ENCODE measurements around the gene HOXA10. TPM values are rescaled to one million over a fixed set of nuclear protein-coding genes. Genes with fewer than 3 reads are reported as not detected.

The HOXA10 gene
- total RNA-seq, 2 donors from 2014 or later = not detected

- no peak overlapping the region for H3K9ac ChIP-seq (ENCODE audit: extremely low read depth, low read length, poor library complexity, severe bottlenecking)
- Mint-ChIP-seq H3K27me3 (ENCODE audit: insufficient read depth) (peaks cover 99% of the 10 kb centered on the region), H3K4me1 (no peaks in the 10 kb centered on the region), H3K4me3 (no peak overlapping the region), H3K9me3 (peaks cover 12% of the 10 kb centered on the region), H3K27ac (no peak overlapping the region), H3K36me3 (ENCODE audit: low read depth) (peaks cover 2% of the 10 kb centered on the region)
- TF ChIP-seq, protein P1, sequence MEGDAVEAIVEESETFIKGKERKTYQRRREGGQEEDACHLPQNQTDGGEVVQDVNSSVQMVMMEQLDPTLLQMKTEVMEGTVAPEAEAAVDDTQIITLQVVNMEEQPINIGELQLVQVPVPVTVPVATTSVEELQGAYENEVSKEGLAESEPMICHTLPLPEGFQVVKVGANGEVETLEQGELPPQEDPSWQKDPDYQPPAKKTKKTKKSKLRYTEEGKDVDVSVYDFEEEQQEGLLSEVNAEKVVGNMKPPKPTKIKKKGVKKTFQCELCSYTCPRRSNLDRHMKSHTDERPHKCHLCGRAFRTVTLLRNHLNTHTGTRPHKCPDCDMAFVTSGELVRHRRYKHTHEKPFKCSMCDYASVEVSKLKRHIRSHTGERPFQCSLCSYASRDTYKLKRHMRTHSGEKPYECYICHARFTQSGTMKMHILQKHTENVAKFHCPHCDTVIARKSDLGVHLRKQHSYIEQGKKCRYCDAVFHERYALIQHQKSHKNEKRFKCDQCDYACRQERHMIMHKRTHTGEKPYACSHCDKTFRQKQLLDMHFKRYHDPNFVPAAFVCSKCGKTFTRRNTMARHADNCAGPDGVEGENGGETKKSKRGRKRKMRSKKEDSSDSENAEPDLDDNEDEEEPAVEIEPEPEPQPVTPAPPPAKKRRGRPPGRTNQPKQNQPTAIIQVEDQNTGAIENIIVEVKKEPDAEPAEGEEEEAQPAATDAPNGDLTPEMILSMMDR (conservative IDR thresholded peaks at IDR 0.05) = no peak
- H3K27me3 ChIP-seq (ENCODE audit: control insufficient read depth, insufficient read depth, low read length, poor library complexity, severe bottlenecking) = peaks cover 100% of the 10 kb centered on the region
- H3K4me3 ChIP-seq (ENCODE audit: low read length) = no peak overlapping the region
- no peaks in the 10 kb centered on the region for H3K36me3 ChIP-seq (ENCODE audit: control insufficient read depth, insufficient read depth, low read length)
- H3K4me1 ChIP-seq (ENCODE audit: control insufficient read depth, insufficient read depth, low read length) = no peaks in the 10 kb centered on the region
- no peak for DNase-seq
- peak overlapping the region; percentile 38 for H3K27ac ChIP-seq (ENCODE audit: low read depth, low read length)
- H3K9me3 ChIP-seq (ENCODE audit: control insufficient read depth, low read length) = peaks cover 14% of the 10 kb centered on the region
- 23 to 24% methylated on average over 19 to 22 of the region's 24 CpGs for WGBS, 2 experiments (ENCODE audit: insufficient coverage in 1 of 2, insufficient read length in 1 of 2)
Measured at GRCh38 chr7:27163288-27164044, 10.7 kb downstream of the HOXA10 start.

DNA sequence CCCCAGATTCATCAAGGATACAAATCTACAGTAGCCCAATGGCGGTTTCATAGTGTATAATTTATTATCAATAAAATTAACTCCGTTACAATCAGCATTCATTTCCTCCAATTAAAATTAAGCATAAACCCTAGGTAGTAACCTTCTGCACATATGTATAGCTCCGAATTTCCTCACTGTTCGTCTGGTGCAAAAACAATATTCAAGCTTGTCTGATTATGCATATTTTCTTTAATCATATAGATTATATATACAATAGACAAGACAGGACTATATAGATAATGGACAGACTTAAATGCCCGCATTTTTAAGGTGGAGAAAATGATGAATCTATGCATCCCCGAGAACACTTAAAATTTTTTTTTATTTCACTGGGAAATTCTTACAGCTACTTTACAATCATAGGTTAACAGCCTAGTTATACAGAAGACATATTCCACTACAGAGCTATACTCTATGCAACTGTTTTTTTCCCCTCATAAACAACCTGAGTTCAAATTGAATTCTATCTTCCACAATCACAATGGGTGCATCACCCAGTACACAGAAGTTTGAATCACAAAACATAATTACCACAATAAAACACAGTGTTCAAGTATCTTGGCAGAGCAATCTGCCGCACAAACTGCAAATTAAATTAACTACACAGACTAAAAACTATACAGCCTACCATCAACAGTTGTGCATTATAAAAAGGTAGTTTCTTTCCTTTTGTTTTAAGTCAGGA, 11.4 kb downstream of the HOXA10 start:
- Histone ChIP-seq H3K27ac (ENCODE audit: low read depth, low read length) (peak overlapping the region; percentile 38), H3K9me3 (ENCODE audit: control insufficient read depth, low read length) (peaks cover 17% of the 10 kb centered on the region), H3K9ac (ENCODE audit: extremely low read depth, low read length, poor library complexity, severe bottlenecking) (no peak overlapping the region), H3K4me3 (ENCODE audit: low read length) (no peak overlapping the region), H3K36me3 (ENCODE audit: control insufficient read depth, insufficient read depth, low read length) (no peaks in the 10 kb centered on the region), H3K27me3 (ENCODE audit: control insufficient read depth, insufficient read depth, low read length, poor library complexity, severe bottlenecking) (peaks cover 100% of the 10 kb centered on the region), H3K4me1 (ENCODE audit: control insufficient read depth, insufficient read depth, low read length) (no peaks in the 10 kb centered on the region)
- TF ChIP-seq, protein P1 (conservative IDR thresholded peaks at IDR 0.05) = no peak
- Mint-ChIP-seq H3K27me3 (ENCODE audit: insufficient read depth) (peaks cover 99% of the 10 kb centered on the region), H3K36me3 (ENCODE audit: low read depth) (peaks cover 2% of the 10 kb centered on the region), H3K9me3 (peaks cover 20% of the 10 kb centered on the region), H3K4me3 (no peak overlapping the region), H3K4me1 (no peaks in the 10 kb centered on the region), H3K27ac (no peak overlapping the region)
- no peak for DNase-seq
- WGBS, 2 experiments (ENCODE audit: insufficient coverage in 1 of 2, insufficient read length in 1 of 2) = 68 to 93% methylated on average over 2 to 7 of the region's 7 CpGs

DNA sequence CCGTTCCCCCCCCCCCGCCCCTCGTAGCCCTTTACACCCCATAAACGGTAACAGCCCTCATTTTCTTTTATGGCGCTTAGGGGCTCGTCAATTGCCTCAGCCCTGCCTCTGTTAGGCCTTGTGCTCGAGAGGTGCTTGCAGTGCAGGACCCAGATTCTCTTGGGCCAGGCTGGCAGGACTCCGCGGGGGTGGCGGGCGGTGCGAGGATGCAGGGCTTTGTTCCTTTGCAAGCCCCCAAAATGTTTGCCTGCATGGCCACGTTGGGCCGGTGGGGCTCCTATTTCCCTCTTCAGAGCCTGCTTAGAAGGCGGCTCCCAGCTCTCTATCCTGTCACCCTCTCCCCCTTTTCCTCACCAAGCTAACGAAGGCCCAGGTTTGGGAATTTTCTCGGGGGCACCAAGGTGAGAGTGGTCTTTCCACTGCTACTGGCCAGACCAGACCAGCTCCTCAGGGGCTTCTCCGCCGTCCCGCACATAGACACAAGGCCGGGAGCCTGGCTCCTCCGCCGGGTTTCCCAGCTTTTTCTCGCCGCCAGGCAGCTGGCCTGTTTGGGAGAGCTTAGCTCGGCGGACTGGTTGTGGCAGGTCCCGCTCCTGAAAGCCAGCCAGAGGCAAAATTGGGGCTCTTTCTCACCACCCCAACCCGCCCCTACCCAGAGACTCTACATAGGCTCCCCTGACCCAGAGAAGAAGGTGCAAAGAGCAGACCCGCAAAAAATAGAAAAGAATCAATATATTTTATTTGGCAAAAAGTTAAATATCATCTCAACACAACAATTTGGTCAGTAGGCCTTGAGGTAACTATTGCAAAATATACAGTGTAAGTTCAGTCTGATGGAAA, 12.2 kb downstream of the HOXA10 start:
- Mint-ChIP-seq H3K4me1 (no peaks in the 10 kb centered on the region), H3K27ac (no peak overlapping the region), H3K27me3 (ENCODE audit: insufficient read depth) (peaks cover 99% of the 10 kb centered on the region), H3K36me3 (ENCODE audit: low read depth) (peaks cover 2% of the 10 kb centered on the region), H3K4me3 (no peak overlapping the region), H3K9me3 (peaks cover 28% of the 10 kb centered on the region)
- no peaks in the 10 kb centered on the region for H3K36me3 ChIP-seq (ENCODE audit: control insufficient read depth, insufficient read depth, low read length)
- WGBS, 2 experiments (ENCODE audit: insufficient coverage in 1 of 2, insufficient read length in 1 of 2) = 22 to 30% methylated on average over 11 to 27 of the region's 30 CpGs
- H3K9ac ChIP-seq (ENCODE audit: extremely low read depth, low read length, poor library complexity, severe bottlenecking) = no peak overlapping the region
- H3K4me1 ChIP-seq (ENCODE audit: control insufficient read depth, insufficient read depth, low read length) = no peaks in the 10 kb centered on the region
- no peak overlapping the region for H3K4me3 ChIP-seq (ENCODE audit: low read length)
- DNase-seq = no peak
- H3K9me3 ChIP-seq (ENCODE audit: control insufficient read depth, low read length) = peaks cover 25% of the 10 kb centered on the region
- peaks cover 100% of the 10 kb centered on the region for H3K27me3 ChIP-seq (ENCODE audit: control insufficient read depth, insufficient read depth, low read length, poor library complexity, severe bottlenecking)
- TF ChIP-seq, protein P1 (conservative IDR thresholded peaks at IDR 0.05) = no peak
- peak overlapping the region; percentile 44 for H3K27ac ChIP-seq (ENCODE audit: low read depth, low read length)

Measured in endodermal cell (in vitro differentiated cells).